ENCODE data around the gene C17orf67. TPM values are rescaled to one million over a fixed set of nuclear protein-coding genes. Genes with fewer than 3 reads are reported as not detected.
A peak's percentile ranks its signal among the peaks of the same experiment; 100 is the strongest.
"Not testable (repeated sequence)": the region's sequence is repeated elsewhere in the genome, so short reads cannot be mapped to it uniquely, and the experiment has no call there.

C17orf67 gene
- polyA plus RNA-seq, 4 donors, result 0.86 to 1.4 (median 1.1) TPM

GRCh38 chr17:56779898-56780777 lies 53.6 kb downstream of the C17orf67 start:
- peak in 3 of 4 donors; percentile 46 to 55 (median 53) for DNase-seq (ENCODE audit: low read depth in 4 of 4, low spot score in 3 of 4)

- DNase-seq (ENCODE audit: low read depth in 4 of 4, low spot score in 3 of 4), result no peak
Measured at GRCh38 chr17:56779322-56779721, 54.4 kb downstream of the C17orf67 start.

- DNase-seq (ENCODE audit: low read depth in 4 of 4, low spot score in 3 of 4), result no peak
Measured at GRCh38 chr17:56778898-56779297, 54.8 kb downstream of the C17orf67 start.

DNA sequence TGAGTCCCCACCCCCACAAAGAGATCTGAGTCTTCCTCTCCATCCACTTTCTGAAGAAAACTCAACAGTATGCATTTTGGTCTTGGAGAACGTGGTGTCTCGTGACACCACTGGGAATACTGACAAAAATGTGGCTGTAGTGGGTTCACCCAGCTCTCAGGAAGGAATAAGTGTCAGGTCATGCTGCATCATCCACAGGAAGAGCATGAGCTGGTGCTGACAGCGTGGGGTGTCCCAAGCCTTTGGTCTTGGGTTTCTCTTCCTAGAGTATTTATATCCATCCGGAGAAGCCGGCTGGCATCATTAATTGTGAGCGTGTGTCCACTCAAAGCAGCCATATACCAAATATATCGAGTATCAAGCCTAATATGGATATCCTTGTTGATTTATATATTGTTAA lies 55.9 kb downstream of the C17orf67 start:
- DNase-seq (ENCODE audit: low read depth in 4 of 4, low spot score in 3 of 4), result no peak

DNA sequence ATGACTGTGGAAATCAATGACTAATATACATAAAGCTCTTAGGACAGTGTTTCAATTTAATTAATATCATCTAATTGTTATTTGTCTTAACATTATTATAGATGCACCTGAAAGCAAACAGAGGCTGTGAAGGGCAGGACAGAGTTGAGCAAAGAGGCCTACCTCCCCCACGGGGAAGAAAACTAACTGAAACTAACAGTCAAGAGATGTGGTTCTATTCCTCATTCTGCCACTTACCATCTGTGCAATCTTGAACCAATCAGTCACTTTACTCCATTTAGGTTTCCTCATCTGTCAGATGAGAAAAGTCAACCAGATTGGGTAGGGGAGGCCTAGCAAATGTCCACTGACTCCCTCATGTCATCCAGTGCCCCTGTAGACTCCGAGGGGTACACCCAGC lies 59.1 kb downstream of the C17orf67 start:
- DNase-seq (ENCODE audit: low read depth in 4 of 4, low spot score in 3 of 4), result no peak

GRCh38 chr17:56773124-56773523 lies 60.6 kb downstream of the C17orf67 start:
- DNase-seq (ENCODE audit: low read depth in 4 of 4, low spot score in 3 of 4), result no peak

GRCh38 chr17:56772442-56772841 lies 61.3 kb downstream of the C17orf67 start:
- DNase-seq (ENCODE audit: low read depth in 4 of 4, low spot score in 3 of 4), result no peak

DNA sequence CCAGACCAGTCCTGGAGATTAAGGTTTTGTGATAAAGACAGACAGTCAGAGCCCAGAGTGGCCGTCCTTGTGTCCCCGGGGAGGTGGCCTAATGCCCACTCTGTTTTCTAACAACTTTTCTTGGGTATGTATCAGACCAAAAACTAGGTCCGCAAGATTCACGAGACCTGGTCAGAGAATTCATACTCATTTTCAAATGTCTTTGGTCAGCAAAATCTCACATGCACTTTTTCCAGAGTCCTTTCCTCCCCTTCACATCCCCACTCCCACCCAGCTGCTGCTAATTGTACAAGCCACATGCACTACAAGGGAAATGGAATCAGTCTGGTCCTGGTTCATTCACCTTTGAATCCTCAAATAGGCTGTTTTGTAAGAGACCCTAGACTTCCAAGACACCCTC lies 61.7 kb downstream of the C17orf67 start:
- DNase-seq (ENCODE audit: low read depth in 4 of 4, low spot score in 3 of 4), result no peak

DNA sequence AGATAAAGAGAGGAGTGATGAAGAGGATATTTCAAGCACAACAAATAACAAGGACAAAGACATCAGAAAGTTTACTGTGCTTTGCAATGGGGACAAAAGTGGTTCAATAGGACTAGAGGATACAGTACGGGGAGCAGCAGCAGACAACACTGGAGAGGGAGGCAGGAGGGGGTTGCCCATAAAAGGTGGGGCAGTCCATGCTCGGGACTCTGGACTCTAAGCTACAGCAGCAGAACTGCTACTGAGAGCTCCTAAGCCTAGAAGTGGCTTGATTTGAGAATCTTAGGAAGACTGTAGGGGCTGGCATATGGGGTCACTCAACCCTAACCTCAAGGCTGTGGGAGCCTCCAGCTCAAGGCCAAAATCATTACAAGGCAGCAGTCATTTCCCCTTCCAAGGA lies 62.2 kb downstream of the C17orf67 start:
- no peak for DNase-seq (ENCODE audit: low read depth in 4 of 4, low spot score in 3 of 4)

- no peak for DNase-seq (ENCODE audit: low read depth in 4 of 4, low spot score in 3 of 4)
Measured at GRCh38 chr17:56770427-56770826, 63.3 kb downstream of the C17orf67 start.

DNA sequence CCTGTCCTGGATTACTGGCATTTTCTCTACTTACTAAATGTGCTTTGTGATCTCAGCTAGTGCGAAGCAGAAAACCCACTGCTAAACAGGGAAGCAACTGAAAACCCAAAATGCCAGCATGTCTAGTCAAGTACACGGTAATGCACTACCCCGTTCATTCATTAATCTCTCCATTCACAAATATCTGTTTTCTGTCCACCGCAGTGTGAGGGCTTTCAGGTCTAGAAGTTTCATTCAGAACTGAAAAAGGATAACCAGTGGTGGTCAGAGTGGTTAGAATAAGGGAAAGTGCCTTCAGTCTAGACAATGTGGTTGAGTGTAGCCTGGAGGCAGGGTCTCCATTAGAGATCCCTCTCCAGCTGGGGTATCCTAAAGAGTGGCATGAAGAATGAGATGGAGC lies 68.3 kb downstream of the C17orf67 start:
- DNase-seq (ENCODE audit: low read depth in 4 of 4, low spot score in 3 of 4), result no peak

GRCh38 chr17:56762988-56763387 lies 70.7 kb downstream of the C17orf67 start:
- DNase-seq (ENCODE audit: low read depth in 4 of 4, low spot score in 3 of 4), result no peak

DNA sequence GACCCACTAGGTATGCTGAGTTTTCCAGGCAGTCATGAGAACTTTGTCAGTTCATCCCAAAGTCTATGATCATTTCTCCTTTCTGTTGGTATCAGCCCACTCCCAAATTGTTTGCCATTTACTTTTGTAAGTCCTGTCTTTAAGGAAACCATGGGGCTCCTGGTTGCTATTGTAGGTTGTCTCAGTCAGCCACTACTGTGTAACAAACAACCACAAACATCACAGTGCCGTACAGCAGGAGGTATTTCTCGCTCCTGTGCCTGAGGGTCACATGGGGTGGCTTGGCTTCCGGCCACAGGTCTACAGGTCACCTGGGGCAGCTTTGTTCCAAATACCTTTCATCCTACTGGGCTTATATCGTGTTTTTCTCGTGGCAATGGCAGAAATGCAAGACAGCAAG lies 71.6 kb downstream of the C17orf67 start:
- no peak for DNase-seq (ENCODE audit: low read depth in 4 of 4, low spot score in 3 of 4)

DNA sequence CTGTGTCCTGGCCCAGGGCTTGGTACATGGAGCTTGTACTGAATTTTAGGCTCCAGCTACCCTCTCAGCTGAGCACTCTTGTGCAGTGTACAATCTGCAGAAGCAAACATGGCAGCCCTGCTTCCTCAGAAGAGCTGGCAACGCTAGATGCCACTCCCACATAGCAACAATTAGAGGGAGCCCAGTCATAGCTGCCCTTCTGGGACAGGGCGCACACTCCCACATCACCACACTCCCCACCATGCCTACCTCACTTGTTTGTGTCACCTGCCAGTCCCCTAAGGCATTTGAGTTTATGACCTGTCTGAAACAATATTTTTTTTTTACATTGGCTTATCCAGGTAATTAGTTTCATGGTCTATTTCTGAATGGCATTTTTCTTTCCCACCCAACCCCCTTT lies 72.3 kb downstream of the C17orf67 start:
- no peak for DNase-seq (ENCODE audit: low read depth in 4 of 4, low spot score in 3 of 4)

DNA sequence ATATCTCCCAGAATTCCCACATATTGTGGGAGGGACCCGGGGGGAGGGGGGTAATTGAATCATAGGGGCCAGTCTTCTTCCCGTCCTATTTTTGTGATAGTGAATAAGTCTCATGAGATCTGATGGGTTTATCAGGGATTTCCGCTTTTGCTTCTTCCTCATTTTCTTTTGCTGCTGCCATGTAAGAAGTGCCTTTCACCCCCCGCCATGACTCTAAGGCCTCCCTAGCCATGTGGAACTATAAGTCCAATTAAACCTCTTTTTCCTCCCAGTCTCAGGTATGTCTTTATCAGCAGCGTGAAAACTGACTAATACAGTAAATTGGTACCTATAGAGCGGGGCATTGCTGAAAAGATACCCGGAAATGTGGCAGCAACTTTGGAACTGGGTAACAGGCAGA lies 76.1 kb downstream of the C17orf67 start:
- not testable (repeated sequence) for DNase-seq (ENCODE audit: low read depth in 4 of 4, low spot score in 3 of 4)

DNA sequence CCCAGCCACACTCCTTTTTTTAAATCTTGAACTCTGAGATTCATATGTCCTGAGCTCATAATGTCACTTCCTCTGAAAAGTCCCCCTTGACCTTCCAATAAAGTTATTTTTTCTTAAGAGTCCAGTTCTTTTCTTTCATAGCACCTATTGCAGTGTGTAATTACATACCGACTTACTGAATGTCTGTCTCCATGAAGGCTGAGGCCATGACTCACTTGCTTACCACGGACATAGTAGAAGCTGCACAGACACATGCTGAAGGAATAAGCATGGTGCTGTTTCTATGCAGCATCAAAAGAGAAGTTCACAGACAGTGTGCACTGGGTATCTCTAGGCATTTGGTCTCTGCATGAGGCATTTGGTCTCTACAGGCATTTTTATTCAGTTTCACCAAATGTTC lies 77.2 kb downstream of the C17orf67 start:
- DNase-seq (ENCODE audit: low read depth in 4 of 4, low spot score in 3 of 4), result no peak

DNA sequence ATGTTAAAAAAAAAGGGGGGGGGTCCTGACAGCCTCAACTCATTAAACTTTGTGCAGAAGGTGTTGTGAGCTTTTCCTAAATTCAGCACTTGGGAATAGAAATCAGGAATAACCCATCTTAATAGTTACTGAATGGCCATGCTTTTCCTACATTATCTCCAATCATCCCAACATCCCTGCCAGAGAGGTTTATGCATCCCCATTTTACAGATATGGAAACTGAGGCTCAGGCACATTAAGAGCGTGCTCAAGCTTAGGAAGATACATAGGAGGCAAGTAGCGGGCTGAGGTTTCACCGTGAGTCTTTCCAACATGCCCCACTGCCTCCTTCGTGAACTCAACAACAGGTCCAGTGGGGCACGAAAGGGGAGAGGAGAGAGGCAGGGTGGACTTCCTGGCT lies 78.4 kb downstream of the C17orf67 start:
- no peak for DNase-seq (ENCODE audit: low read depth in 4 of 4, low spot score in 3 of 4)

DNA sequence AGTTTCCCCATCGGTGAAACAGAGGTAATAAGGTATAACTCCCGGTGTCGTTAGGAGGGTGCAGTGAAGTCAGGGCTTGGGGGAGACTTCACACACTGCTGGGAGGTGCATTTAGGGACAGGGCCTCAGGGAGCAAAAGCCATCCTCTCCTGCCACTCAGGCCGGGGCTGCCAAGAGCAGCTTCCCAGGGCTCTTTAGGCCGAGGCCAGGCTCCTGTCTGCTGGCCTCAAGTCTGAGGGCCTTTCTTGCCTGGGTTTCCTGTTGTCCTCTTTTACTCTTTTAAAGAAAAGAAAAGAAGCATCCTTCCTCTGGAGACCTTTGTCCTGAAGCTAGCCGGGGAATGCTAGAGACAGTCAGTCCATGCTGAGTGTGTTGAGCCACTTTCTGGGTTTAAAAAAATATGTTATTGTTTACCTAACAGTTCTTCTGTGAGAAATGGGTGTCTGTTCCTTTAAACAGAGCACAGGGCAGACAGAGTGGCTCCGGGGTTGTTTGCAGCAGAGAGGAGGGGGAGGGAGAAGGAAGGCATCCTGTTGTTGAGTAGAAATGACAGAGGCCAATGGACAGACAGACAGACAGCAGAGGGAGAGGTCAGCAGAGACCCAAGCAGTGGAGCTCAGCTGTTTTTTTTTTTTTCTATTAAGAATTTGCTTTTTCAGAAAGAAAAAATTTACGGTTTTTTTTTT lies 79.1 kb downstream of the C17orf67 start:
- no peak for DNase-seq (ENCODE audit: low read depth in 4 of 4, low spot score in 3 of 4)

GRCh38 chr17:56752263-56752836 lies 81.4 kb downstream of the C17orf67 start:
- DNase-seq (ENCODE audit: low read depth in 4 of 4, low spot score in 3 of 4), result no peak

- DNase-seq (ENCODE audit: low read depth in 4 of 4, low spot score in 3 of 4), result no peak
Measured at GRCh38 chr17:56751145-56751738, 82.5 kb downstream of the C17orf67 start.

DNA sequence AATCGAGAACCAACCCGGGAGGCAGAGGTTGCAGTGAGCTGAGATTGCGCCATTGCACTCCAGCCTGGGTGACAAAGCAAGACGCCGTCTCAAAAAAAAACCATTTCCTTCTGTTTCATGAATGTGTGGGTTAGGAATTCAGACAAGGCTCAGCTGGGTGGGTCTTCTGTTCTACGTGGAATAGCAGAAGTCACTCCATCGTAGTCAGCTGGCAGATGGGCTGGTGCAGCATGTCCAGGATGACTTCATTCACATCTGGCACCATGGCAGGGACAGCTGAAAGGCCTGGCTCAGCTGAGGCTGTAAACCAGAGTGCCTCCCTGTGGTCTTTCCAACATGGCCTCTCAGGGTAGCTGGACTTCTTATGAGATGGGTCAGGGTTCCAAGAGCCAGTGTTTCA lies 89.0 kb downstream of the C17orf67 start:
- no peak for DNase-seq (ENCODE audit: low read depth in 4 of 4, low spot score in 3 of 4)

All from right renal pelvis (tissue), 4 donors.